ENCODE data around the gene BEST3. TPM values are rescaled to one million over a fixed set of nuclear protein-coding genes. Genes with fewer than 3 reads are reported as not detected.
A peak's percentile ranks its signal among the peaks of the same experiment; 100 is the strongest.
"Not testable (repeated sequence)": the region's sequence is repeated elsewhere in the genome, so short reads cannot be mapped to it uniquely, and the experiment has no call there.

Gene BEST3
- total and polyA plus RNA-seq, 3 donors from 2014 or later = 0.74 to 9.8 (median 2.1) TPM

DNA sequence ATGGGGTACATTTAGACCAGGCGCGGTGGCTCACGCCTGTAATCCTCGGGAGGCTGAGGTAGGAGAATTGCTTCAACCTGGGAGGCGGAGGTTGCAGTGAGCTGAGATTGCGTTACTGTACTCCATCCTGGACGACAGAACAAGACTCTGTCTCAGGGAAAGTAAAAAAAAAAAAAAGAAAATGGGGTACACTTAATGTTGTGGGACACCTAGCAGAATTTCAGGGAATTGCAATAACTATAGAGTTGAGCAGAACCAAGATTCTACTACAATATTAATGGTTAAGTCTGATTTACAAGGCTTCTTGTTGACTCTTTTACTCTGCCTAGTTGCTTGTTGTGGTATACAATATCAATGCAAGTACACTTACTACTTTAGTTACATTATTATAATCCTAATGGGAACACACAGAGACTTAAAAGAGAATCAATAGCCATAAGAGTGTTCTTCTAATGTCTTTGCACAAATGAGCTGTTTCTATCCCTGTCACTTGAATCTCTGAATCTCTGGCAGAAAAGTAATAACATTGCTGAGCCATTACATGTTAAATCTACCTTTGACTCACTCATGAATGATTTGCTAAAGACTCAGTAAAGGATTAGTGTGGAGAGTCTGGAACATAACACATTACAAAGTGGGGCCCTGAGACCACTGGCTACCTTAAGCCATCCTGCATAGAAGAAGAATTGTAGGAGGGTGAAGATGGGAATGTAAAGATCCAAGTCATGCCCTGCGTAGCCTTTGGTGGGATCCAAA lies 22.7 kb downstream of the BEST3 start:
- H3K4me3 ChIP-seq = no peak overlapping the region
- WGBS, 2 donors = 90 to 94% methylated on average over 8 of the region's 8 CpGs
- no peak for DNase-seq
- intact Hi-C loops (cut with DNase I; ENCODE audit: low total_unique reads) = no loop called here
- TF ChIP-seq, protein P1, sequence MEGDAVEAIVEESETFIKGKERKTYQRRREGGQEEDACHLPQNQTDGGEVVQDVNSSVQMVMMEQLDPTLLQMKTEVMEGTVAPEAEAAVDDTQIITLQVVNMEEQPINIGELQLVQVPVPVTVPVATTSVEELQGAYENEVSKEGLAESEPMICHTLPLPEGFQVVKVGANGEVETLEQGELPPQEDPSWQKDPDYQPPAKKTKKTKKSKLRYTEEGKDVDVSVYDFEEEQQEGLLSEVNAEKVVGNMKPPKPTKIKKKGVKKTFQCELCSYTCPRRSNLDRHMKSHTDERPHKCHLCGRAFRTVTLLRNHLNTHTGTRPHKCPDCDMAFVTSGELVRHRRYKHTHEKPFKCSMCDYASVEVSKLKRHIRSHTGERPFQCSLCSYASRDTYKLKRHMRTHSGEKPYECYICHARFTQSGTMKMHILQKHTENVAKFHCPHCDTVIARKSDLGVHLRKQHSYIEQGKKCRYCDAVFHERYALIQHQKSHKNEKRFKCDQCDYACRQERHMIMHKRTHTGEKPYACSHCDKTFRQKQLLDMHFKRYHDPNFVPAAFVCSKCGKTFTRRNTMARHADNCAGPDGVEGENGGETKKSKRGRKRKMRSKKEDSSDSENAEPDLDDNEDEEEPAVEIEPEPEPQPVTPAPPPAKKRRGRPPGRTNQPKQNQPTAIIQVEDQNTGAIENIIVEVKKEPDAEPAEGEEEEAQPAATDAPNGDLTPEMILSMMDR (IDR thresholded peaks at IDR 0.05) = no peak
- TF ChIP-seq POLR2A (IDR thresholded peaks at IDR 0.05) = no peak
- H3K27ac ChIP-seq = no peak overlapping the region
- no peaks in the 10 kb centered on the region for H3K9me3 ChIP-seq
- no peaks in the 10 kb centered on the region for H3K27me3 ChIP-seq
- no peaks in the 10 kb centered on the region for H3K4me1 ChIP-seq
- H3K36me3 ChIP-seq (ENCODE audit: low read depth, missing control alignments) = no peaks in the 10 kb centered on the region

DNA sequence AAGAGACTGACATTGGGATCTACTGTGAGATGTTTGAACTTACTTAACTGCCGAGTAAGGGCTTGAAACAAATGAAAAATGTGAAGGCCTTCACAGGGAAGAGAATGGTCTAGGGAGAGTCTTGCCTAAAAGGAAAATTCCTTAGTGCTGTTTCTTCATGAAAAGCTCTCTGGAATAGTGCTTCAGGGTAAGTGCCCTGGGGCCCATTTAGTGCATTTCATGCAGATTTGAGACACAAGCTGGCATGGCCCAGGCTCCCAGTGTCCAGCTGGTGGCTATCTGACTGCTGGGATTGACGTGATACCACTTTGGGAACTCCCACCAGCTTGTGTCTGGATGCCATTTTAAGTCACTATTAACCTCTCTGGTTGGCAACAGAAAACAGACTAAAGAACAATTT lies 26.9 kb downstream of the BEST3 start:
- 65 to 72% methylated on average over 2 of the region's 2 CpGs for WGBS, 2 donors
- H3K9me3 ChIP-seq = no peaks in the 10 kb centered on the region
- no peaks in the 10 kb centered on the region for H3K27me3 ChIP-seq
- no peaks in the 10 kb centered on the region for H3K4me1 ChIP-seq
- TF ChIP-seq POLR2A (IDR thresholded peaks at IDR 0.05) = no peak
- no peak for DNase-seq
- H3K27ac ChIP-seq = no peak overlapping the region
- no peaks in the 10 kb centered on the region for H3K36me3 ChIP-seq (ENCODE audit: low read depth, missing control alignments)
- no peak overlapping the region for H3K4me3 ChIP-seq
- intact Hi-C loops (cut with DNase I; ENCODE audit: low total_unique reads) = no loop called here

DNA sequence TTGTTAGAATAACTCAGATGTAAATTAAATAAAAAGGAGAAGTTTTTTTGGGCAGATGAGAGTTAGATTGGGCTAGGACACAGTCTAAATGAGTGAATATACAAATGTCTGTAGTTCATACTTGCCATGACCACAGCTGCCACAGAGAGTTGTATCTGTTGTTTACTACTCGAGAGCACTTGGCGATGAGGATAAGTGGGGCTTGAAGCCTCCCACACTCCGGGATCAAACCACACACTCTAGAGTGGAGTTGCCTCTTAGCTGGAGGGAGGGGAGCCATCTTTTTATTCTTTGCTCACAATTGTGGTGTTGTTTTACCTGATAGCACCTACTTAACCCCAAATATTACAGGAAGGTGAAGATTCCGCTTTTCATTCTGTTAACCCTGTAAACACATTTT lies 27.5 kb downstream of the BEST3 start:
- Histone ChIP-seq H3K27ac (no peak overlapping the region), H3K36me3 (ENCODE audit: low read depth, missing control alignments) (no peaks in the 10 kb centered on the region), H3K27me3 (no peaks in the 10 kb centered on the region), H3K9me3 (no peaks in the 10 kb centered on the region), H3K4me3 (no peak overlapping the region), H3K4me1 (no peaks in the 10 kb centered on the region)
- intact Hi-C loops (cut with DNase I; ENCODE audit: low total_unique reads) = no loop called here
- no peak for TF ChIP-seq POLR2A (IDR thresholded peaks at IDR 0.05)
- TF ChIP-seq, protein P1 (IDR thresholded peaks at IDR 0.05) = no peak
- 82 to 88% methylated on average over 4 of the region's 4 CpGs for WGBS, 2 donors
- no peak for DNase-seq

DNA sequence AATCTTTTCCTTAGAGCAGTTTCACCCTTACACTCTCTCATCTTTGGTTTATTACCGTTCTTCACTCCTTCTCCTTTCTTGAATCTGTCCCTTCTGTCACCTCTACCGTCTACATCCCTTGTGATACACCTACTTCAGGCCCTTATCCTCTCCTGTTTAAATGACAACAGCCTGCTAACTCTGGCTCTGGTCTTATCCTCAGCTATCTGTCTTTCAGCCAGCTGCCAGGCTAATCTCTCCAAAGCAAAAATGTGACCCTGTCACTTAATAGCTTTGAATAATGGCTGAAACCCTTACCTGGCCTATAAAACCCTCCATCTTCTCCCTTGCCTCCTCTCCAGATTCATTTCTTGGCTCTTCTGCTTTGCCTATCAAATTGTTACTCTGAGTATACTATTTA lies 32.3 kb downstream of the BEST3 start:
- no peaks in the 10 kb centered on the region for H3K4me1 ChIP-seq
- WGBS, 2 donors = 52 to 55% methylated on average over 2 of the region's 2 CpGs
- intact Hi-C loops (cut with DNase I; ENCODE audit: low total_unique reads) = no loop called here
- H3K4me3 ChIP-seq = no peak overlapping the region
- no peak for TF ChIP-seq POLR2A (IDR thresholded peaks at IDR 0.05)
- TF ChIP-seq, protein P1 (IDR thresholded peaks at IDR 0.05) = no peak
- no peak for DNase-seq
- no peaks in the 10 kb centered on the region for H3K9me3 ChIP-seq
- no peak overlapping the region for H3K27ac ChIP-seq
- H3K27me3 ChIP-seq = no peaks in the 10 kb centered on the region
- no peaks in the 10 kb centered on the region for H3K36me3 ChIP-seq (ENCODE audit: low read depth, missing control alignments)

DNA sequence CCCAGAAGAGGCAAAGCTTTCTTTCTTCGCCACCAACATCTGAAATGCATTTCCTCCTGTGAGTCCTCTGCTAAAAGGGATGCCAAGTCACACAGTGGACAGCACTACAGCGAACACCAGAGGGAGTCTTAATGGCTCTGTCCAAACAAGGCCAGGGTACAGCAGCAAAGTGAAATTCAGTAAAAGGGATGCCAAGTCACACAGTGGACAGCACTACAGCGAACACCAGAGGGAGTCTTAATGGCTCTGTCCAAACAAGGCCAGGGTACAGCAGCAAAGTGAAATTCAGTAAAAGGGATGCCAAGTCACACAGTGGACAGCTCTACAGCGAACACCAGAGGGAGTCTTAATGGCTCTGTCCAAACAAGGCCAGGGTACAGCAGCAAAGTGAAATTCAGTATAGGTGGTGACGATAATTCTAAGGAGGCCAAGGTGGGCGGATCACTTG lies 34.1 kb downstream of the BEST3 start:
- H3K4me3 ChIP-seq; H3K9me3 ChIP-seq; H3K36me3 ChIP-seq (ENCODE audit: low read depth, missing control alignments); H3K4me1 ChIP-seq; intact Hi-C loops (cut with DNase I; ENCODE audit: low total_unique reads); H3K27me3 ChIP-seq; DNase-seq; H3K27ac ChIP-seq: not testable (repeated sequence)
- TF ChIP-seq, protein P1 (IDR thresholded peaks at IDR 0.05) = peak in 1 of 3 experiments; percentile 9
- WGBS, 2 donors = 61 to 66% methylated on average over 6 of the region's 6 CpGs

Measured in testis (tissue), 3 donors.